CD4-positive, alpha-beta T cell treated with Interleukin-12 subunit alpha and Interleukin-12 subunit beta, for 1 hour (primary cell): ENCODE results near the gene MBP.
A peak's percentile ranks its signal among the peaks of the same experiment; 100 is the strongest.
"Not testable (repeated sequence)": the region's sequence is repeated elsewhere in the genome, so short reads cannot be mapped to it uniquely, and the experiment has no call there.

ENCODE experiments used
- DNase-seq: peaks from one replicate; pipeline ENCODE4 v3.0.0-alpha.2; 2020

MBP gene

GRCh38 chr18:76982841-76983583 is 149.6 kb downstream of the MBP start:
- peak; percentile 84 for DNase-seq

- DNase-seq: no peak
Observed at GRCh38 chr18:76982038-76982437, 150.5 kb downstream of the MBP start.

GRCh38 chr18:76981396-76981968 is 151.1 kb downstream of the MBP start:
- DNase-seq: no peak

DNA sequence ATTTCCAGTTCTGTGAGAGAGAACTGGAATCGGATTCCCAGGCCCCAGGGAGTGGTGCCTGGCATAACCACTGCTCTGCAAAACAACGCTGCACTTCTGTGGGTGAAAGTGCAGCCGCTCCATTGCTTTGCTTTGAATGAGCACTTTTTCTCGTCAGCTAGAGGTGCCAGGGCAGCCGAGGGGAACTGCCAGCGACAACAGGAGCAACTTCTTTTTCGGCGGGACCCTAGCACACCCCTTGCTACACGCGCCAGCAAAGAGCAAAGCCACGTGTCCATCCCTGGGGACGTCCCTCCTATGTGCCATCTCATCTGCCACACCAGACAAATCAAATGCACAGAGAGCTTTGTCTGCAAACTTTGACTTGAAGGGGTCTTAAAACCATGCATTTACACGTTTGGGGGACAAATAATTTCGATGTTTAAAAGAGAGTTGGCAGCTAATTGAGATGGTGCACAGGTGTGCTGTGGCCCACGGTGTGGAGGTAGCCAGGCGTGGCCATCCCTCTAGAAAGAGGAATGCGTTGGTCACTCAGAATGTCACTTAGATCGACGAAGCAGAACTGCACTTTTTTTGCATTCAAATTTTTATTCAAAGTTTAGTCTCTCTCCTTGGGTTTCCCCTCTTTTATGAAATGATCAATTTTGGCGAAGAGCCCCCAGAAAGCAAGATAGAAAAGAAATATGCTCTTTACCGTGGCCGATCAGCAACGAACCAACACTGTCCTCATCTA is 151.8 kb downstream of the MBP start:
- DNase-seq: no peak

GRCh38 chr18:76979906-76980305 is 152.7 kb downstream of the MBP start:
- DNase-seq: no peak

DNA sequence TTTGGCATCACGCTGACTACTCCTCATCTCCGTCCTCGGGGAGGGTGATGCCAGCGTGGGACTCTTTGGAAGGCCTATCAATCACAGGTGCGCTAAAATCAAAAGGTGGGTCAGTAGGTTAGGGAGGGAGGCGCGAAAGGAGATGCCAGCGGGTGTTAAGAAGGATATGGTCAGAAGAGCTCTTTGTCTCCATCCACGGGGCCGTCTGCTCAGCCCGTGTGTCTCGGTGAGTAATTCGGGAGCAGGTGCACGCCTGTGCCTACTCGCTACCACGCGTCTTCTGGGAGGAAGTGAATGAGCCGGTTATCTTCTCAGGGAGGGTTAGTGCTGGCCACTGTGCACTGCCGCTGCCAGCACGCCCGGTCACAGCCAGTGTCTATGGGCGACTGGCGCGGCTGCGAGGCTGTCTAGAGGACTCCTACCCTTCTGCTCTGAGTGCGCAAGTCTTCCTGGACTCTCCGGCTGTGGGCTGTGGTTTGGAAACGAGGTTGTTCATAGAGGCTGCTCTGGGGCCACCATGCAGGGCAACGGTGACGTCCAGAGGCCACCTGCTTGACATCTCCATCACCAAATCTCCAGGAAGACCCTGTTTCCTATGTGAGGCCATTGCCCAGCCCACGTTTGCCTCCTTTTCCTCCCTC is 153.4 kb downstream of the MBP start:
- no peak for DNase-seq

GRCh38 chr18:76978616-76979015 is 154.0 kb downstream of the MBP start:
- no peak for DNase-seq

- DNase-seq: no peak
Observed at GRCh38 chr18:76977684-76978232, 154.8 kb downstream of the MBP start.

GRCh38 chr18:76977108-76977621 is 155.4 kb downstream of the MBP start:
- DNase-seq: no peak

DNA sequence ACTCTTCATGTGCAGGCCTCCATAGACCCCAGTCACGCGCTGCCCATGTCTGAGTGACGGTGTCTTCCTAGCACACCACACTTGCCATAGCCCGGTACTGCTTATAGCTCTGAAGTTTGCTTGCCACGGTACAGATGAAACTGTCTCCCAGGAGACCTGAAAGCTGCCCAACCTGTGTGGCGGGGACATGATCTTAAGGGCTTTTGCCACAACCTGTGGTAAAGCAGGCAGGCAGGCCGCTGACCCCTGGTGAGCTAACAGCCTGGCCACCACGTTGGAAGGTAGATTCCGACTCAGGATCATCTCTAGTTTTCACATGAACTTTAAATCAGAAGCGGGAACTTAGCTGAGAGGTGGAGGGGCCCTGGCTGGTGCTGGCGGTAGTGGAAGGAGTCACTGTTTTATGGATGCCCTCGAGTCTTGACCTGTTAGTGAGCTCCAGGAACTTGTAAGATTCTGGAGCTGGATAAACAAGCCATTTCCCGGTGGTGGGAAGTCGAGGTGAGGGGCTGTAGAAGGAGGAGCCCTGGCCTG is 156.9 kb downstream of the MBP start:
- DNase-seq: no peak

DNA sequence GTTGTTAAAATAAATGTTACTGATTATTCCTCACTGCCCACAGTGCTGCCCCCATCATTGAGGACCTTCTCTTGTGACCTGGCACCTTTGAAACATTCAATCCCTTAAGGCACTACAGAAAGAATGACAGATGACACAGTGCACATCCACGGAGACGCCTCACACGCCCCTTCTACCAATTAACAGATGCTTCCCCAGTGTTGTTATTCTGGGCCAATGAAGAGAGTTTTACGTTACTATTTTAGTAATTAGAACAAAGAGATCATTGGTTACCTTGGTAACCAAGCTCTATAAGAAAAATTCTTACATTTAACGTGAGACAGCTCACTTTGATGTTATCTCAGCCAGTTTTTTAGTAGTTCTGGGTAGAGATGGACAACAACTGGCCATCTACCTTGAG is 158.2 kb downstream of the MBP start:
- DNase-seq: no peak

DNA sequence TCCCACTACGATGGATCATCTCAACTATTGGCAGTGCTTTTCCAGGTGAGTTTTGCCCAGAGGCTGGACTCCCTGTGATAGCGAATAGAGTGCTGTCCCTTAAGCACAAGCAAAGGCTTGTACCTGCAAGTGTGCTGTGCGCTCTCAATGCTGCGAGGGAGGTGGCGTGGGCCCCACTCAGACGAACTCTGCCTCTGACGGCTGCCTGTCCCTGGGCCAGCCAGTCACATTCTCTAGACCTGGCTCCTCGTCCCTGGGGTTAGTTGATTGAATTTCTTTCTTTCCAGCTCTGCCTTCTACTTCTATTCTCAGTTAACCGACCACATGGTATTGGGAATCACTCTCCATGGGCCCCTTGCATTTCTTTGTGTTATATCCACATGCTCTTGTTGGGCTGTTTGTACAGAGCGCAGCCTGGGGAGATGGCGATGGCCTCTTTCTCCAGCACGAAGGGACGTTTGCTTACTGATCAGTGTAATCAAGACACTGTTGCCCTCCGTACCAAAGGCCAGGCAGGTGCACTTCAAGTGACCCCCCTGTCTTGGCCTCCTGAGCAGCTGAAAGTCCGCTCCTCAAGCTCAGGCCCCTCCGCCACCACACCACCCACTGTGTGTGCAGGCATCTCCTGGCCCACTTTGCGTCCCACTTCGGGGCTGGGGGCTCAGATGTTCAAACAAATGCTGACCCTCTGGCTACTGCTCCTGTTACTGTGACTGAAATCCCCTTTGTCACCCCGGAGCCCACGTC is 158.9 kb downstream of the MBP start:
- no peak for DNase-seq

GRCh38 chr18:76972846-76973519 is 159.6 kb downstream of the MBP start:
- no peak for DNase-seq

GRCh38 chr18:76972241-76972640 is 160.3 kb downstream of the MBP start:
- no peak for DNase-seq

DNA sequence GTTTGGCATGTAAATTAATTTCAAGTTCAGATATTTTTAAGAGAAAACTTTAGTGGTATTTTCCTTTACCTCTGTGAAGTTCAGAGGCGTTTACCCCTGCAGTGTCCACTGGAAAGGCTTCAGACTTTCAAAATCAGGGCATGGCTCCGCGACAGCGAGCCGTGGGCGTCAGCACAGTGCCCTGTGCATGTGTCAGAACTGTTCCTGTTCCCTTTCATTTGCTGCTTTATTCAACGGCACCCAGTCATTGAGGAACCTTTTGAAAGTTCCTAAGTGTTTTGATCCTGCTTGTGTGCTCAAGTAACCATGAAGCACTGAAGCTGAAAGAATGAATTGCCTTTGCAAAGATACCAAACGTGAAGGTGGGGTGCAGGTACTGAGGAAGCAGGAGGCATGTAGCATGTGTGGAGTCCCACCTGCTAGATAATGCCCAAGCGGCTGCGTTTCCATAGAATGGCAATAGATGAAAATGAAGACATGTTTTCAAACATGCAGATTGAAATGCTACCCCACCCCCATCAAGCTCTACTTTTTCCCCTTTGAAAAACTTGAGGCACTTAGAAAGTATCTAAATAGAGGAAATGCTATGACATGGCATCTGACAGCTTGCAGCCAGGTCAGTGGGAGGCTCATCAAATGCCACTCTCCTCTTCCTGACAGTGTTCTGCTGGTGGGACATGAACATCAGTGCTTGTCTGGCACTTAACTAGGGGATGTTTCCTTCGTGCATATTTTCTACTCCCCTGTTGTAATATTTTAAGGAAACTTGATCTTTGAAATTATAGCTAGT is 161.6 kb downstream of the MBP start:
- no peak for DNase-seq

- no peak for DNase-seq
Observed at GRCh38 chr18:76967721-76968472, 164.7 kb downstream of the MBP start.

GRCh38 chr18:76967299-76967698 is 165.3 kb downstream of the MBP start:
- DNase-seq: not testable (repeated sequence)

DNA sequence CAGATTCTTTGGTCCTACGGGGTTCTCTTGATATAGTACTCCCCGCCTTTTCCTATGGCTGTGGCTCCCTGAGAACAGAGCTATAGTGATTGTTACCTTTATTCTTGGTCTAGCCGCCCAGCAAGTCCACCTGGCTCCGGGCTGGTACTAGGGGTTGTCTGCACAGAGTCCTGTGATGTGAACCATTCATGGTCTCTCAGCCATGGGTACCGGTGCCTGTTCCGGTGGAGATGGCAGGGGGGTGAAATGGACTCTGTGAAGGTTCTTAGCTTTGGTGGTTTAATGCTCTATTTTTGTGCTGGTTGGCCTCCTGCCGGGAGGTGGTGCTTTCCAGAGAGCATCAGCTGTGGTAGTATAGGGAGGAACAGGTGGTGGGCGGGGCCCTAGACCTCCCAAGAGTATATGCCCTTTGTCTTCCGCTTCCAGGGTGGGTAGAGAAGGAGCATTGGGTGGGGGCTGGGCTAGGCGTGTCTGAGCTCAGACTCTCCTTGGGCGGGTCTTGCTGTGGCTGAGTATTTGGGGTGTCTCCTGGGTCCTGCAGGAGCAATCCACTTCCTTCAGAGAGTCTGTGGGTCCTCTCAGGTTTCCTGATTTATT is 166.9 kb downstream of the MBP start:
- DNase-seq: not testable (repeated sequence)

DNA sequence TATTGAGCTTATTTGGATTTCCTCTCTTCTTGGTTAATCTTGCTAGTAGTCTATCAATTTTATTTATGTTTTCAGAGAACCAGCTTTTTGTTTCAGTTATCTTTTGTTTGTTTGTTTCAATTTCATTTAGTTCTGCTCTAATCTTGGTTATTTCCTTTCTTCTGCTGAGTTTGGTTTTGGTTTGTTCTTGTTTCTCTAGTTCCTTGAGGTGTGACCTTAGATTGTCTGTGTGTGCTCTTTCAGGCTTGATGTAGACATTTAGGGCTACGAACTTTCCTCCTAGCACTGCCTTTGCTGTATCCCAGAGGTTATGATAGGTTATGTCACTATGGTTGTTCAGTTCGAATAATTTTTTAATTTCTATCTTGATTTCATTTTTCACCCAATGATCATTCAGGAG is 168.6 kb downstream of the MBP start:
- DNase-seq: no peak
